Stimulated activated naive CD8-positive, alpha-beta T cell treated with anti-CD3 and anti-CD28 coated beads, Interleukin-15, Interleukin-2, amounts not matched to agents 100 ng/mL and 50 ng/mL, for 24 hours (primary cell): Measurements from ENCODE around the gene AICDA.

Experiments used
- H3K27ac Mint-ChIP-seq: one replicate; pipeline ENCODE4 v1.8.0; 2021; ENCODE audit warnings: mild to moderate bottlenecking, mixed read lengths
- H3K27me3 Mint-ChIP-seq: one replicate; pipeline ENCODE4 v1.8.0; 2021; ENCODE audit warnings: mixed read lengths
- H3K36me3 Mint-ChIP-seq: one replicate; pipeline ENCODE4 v1.8.0; 2021; ENCODE audit warnings: low read depth, mixed read lengths
- H3K4me1 Mint-ChIP-seq: one replicate; pipeline ENCODE4 v1.8.0; 2021; ENCODE audit warnings: low read depth, mixed read lengths
- H3K4me3 Mint-ChIP-seq: one replicate; pipeline ENCODE4 v1.8.0; 2021; ENCODE audit warnings: mild to moderate bottlenecking, mixed read lengths
- H3K9me3 Mint-ChIP-seq: one replicate; pipeline ENCODE4 v1.8.0; 2021; ENCODE audit warnings: mixed read lengths

The AICDA gene

DNA sequence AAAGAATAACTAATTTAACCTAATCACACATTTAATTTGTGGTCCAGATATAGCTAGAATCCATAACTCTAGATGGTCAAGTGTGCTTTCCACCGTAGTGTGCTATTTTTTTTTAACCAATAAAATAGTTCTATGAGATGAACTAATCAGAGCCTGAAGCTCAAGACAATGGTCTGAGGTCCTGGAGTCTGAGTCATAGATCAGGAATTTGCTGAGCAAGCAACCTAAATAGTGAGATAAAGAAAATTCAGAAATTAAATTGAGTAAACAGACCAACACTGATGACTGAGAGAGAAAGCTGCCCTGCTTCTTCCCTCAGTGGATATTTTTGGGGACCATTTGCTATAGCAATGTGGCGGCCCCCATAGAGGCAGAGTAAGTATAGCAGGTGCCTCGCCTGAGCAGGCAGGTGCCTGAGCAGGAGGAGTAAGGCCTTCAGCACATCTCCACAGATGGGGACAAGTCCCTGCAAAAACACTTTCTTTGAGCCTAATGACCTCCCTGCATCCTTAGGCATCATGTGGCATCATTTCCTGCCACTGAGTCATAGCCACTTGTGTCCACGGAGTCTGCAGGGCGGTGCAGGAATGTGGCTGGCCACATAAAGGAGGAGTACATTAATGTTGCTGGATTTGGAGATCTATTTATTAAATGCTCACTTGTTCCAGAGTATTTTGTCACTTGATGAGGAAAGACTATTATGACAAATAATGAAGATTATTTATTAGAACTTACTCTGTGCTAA lies 58.0 kb downstream of the AICDA start:
- no peak overlapping the region for H3K4me3 Mint-ChIP-seq
- H3K36me3 Mint-ChIP-seq: no peaks in the 10 kb centered on the region
- H3K27me3 Mint-ChIP-seq: peaks cover 4% of the 10 kb centered on the region
- no peaks in the 10 kb centered on the region for H3K9me3 Mint-ChIP-seq
- H3K27ac Mint-ChIP-seq: no peak overlapping the region
- H3K4me1 Mint-ChIP-seq: peaks cover 4% of the 10 kb centered on the region

DNA sequence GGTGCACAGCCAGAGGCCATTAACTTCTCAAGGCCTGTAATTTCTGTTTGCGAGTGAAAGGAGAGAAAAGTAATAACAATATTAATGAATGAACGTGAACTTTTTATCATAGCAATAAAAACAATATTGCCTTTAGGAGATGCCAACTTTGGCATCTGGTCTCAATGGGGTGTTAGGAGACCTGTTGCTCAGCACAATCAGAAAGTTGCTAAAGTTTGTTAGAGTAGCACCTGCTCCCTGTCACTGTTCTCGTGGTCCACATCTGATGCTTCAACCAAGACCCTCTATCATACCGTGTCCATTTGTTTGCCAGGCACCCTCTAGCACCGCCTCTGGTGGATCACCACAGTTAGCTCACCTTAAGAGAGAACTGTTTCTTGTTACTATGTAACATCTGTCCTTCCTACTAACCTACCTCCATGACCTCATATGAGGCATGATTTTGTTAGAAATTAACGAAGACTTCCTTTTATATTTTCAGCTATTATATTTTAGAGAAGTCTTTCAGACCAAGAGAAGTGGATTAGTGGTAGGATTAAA lies 59.5 kb downstream of the AICDA start:
- no peak overlapping the region for H3K27ac Mint-ChIP-seq
- peaks cover 4% of the 10 kb centered on the region for H3K27me3 Mint-ChIP-seq
- H3K9me3 Mint-ChIP-seq: no peaks in the 10 kb centered on the region
- peaks cover 4% of the 10 kb centered on the region for H3K4me1 Mint-ChIP-seq
- no peak overlapping the region for H3K4me3 Mint-ChIP-seq
- no peaks in the 10 kb centered on the region for H3K36me3 Mint-ChIP-seq
